Cardiac septum (tissue), 1 donor: ENCODE results near the gene MUC5B. TPM values are rescaled to one million over a fixed set of nuclear protein-coding genes. Genes with fewer than 3 reads are reported as not detected.

ENCODE experiments used
- DNase-seq: peaks from one replicate; pipeline ENCODE4 v3.0.0-alpha.2; 2020; ENCODE audit warnings: low spot score
- intact Hi-C: fragments of 100-400 bp; cut with DNase I; formaldehyde crosslinking; loops from one replicate; pipeline ENCODE4 v1.14.0; 2022
- total RNA-seq: library from RNA; stranded (reverse); fragmentation: NEBNext Ultra II Directional; extraction: Animal tissue kit (Norgen Biotek cat#: 25700); gene quantifications from one replicate; pipeline ENCODE4 v1.2.1, GENCODE V29; 2021
- donor health status: DM: no; HTN: no; CAD: no.

The MUC5B gene
- total RNA-seq, 1 donor from 2014 or later: not detected

- intact Hi-C loops: no loop called here
- DNase-seq: peak; percentile 39
Observed at GRCh38 chr11:1301220-1302000, 78.5 kb downstream of the MUC5B start.

- DNase-seq: peak; percentile 55
- intact Hi-C loops: no loop called here
Observed at GRCh38 chr11:1302041-1302460, 79.2 kb downstream of the MUC5B start.

DNA sequence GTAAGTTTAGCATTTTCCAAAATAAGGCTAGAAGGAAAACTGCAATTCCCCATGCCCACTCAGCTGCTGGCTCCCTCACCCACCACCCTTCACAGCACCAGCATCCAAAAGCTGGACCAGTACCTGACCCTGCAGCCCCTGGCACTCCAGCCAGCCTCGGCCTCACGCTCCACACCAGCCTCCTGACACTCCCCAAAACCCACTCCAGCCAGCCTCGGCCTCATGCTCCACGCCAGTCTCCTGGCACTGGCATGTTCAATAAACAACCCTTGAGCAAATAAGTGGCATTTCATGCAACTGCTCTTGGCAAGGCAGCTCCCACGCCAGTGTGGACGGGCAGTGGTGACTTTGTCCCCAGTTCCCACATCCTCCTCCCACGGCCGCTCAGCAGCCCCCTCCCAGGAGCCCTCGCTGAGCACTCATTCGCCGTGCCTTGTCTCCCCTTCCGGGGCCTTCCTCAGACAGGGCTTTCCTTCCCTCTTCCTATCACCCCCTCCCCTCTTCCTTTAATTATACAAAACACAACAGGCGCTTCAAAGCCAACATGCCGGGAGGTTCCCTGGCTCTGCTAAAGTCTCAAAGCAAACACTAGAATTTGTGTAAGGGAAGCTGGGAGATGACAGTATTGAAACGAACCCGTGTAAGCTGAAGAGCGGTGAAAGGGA lies 79.7 kb downstream of the MUC5B start:
- intact Hi-C loops: no loop called here
- peak; percentile 44 for DNase-seq

DNA sequence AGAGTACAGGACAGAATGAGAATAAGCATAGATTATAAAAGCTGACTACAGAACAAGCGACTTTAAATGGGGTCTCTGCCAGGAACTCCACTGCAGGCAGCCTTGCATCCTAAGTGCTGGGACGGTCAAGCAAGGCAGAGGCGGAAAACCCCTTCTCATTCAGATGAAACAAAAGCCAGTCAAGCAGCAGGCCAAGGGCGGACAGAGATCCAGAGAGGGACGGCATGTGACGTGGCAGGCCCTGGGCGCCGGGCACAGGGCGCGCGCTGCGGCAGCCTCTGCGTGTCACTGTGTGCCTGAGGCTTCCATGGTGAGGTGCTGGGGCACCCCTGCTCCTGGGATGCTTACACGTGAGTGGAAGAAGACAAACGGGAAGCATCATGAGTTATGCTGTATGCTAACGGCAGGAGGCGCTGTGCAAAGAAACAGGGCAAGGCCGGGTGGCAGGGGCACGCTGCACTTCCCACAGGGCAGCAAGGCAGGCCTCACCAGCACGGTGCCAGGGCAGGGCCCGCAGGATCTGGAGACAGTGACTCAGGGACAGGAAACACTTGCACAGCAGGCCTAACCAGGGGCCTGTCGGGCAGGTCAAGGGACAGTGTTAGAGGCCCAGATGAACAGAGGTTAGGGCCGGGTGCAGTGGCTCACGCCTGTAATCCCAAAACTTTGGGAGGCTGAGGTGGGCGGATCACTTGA lies 80.4 kb downstream of the MUC5B start:
- intact Hi-C loops: no loop called here
- no peak for DNase-seq

- intact Hi-C loops: no loop called here
- DNase-seq: no peak
Observed at GRCh38 chr11:1303973-1304372, 81.1 kb downstream of the MUC5B start.

DNA sequence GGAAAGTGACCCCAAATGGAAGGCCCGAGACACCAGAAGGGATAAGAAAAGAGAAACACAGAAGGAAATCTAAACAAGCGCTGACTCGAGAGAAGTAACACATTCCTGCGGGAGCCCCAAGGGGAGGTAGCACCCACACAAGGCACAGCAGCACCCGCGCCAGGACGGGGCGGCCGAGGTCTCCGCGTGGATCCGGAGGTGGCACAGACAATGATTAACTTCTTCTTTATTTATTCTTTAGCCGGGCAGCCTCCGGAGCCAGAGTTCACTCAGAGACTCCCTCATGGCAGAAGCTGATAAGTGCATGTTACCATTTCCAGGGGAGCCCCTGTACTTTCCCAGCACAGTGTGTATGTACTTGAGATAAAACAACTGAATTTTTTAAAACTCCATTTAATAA lies 81.5 kb downstream of the MUC5B start:
- intact Hi-C loops: no loop called here
- DNase-seq: no peak

- intact Hi-C loops: no loop called here
- DNase-seq: no peak
Observed at GRCh38 chr11:1305063-1305495, 82.2 kb downstream of the MUC5B start.

DNA sequence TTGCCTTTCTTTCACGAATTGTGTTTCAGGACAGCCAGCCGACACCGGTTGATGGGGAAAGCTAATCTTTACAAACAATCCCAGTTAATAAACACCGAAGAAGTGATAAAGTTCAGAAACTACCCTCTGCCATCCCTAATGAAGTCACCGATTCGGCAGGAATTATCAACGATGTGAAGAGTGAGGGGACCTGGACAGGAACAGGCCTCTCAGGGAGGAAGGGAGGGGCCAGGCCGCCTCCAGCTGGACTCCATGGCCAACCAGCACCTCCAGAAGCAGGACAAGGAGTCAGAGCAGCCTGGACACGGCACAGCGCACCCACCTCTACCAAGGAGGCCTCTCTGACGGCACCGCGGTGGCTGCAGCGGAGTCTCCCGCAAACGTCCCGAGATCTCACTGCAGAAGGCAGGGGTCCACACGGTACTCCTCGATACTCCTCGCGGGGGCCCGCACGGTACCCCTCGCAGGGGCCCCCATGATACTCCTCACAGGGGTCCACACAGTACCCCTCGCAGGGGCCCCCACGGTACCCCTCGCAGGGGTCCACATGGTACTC lies 82.7 kb downstream of the MUC5B start:
- no peak for DNase-seq
- intact Hi-C loops: no loop called here

GRCh38 chr11:1306186-1307162 lies 83.6 kb downstream of the MUC5B start:
- no peak for DNase-seq
- intact Hi-C loops: no loop called here

DNA sequence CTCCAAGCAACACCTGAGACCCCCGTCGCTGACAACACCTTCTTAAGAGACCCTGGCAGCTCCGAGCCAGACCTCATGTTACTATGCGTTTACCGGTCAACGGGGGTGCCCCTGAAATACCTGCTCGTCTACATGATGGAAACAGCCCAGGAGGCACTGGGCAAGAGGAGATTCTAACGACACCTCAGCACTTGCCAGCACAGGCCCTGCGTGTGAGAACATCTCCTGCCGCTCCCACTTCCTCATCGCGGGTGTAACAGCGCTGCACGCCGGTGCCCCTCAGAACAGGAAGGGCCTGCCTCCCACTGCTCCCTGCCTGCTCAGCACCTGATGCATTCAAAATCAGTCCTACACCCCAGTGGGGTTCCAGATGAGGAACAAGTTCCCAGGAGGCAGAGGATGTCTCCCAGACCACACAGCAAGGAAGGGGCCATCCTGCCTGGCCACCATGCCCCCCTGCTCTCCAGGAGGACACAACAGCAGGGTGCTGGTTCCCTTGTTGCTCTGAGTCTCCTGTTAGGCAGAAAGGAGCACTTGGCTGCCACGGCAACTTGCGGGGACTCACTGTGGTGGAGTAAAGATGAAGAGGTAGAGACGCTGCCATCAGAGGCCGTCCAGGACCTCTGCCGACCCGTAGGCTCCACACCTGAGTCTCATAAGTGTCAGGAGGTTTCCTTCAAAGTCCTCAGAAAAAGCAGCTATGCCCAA lies 84.5 kb downstream of the MUC5B start:
- intact Hi-C loops: no loop called here

DNA sequence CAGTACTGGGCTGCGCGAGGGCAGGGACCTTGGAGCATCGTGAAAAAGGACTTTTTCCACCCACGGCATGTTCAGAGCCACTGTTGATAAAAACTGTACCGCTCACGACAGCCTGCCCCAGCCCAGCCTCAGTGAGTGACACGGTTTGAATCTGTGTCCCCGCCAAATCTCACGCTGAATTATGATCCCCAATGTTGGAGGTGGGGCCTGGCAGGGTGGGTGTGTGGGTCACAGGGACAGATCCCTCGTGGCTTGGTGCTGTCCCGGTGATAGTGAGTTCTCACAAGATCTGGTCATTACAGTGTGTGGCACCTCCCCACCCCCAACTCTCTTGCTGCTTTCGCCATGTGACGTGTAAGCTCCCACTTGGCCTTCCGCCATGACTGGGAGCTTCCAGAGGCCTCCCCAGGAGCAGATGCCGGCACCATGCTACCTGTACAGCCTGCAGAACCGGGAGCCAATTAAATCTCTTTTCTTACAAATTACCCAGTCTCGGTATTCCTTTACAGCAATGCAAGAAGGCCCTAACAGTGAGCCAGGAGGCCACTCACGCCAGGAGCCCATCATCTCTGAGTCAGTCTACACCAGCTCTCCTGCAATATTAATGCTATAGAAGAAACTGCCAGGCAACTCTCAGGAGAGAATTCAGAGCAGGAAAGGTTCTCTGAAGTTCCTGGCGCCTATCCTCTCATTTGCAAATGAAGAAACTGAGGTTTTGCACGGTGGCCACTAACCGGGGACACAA lies 85.3 kb downstream of the MUC5B start:
- intact Hi-C loops: no loop called here
- DNase-seq: no peak

More for the DNA sequence above, 84.5 kb downstream of the MUC5B start:
- DNase-seq: no peak

DNA sequence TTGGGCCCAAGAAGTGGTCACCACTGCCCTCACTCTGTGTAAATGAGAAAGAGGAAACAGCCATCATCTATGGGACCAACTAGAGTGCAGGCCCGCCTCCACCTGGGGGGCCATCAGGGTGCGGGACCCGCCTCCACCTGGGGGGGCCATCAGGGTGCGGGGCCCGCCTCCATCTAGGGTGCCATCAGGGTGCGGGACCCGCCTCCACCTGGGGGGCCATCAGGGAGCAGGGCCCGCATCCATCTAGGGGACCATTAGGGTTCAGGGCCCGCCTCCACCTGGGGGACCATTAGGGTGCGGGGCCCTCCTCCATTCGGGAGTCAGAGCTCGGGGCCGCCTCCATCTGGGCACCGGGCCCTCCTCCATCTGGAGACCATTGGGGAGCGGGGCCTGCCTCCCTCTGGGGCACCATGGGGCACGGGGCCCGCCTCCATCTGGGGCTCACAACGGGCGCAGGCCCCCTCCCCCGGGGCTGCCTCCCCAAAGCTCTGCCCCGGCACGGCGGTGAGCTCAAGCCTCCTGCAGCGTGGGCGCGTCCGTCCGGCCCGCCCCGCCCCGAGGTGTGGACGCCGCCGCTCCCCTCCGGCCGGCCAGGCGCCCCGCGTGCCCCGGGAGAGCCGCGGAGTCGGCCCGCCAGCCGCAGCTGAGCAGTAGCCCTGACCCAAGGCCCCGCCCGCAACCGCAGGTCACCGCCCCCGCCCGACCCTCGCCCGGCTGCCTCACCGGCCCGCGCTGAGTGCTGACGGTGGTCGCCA lies 86.1 kb downstream of the MUC5B start:
- no peak for DNase-seq
- intact Hi-C loops: no loop called here

GRCh38 chr11:1309498-1310317 lies 86.8 kb downstream of the MUC5B start, which contains the start of gene TOLLIP:
TOLLIP (minus strand) TSS chr11:1309632; CDS start chr11:1309498, 134 bp downstream.
- peak; percentile 99 for DNase-seq
- intact Hi-C loops: loop anchor here (2.0 kb wide), 1 partner anchor 47 kb away; no protein-coding TSS in a partner anchor

DNA sequence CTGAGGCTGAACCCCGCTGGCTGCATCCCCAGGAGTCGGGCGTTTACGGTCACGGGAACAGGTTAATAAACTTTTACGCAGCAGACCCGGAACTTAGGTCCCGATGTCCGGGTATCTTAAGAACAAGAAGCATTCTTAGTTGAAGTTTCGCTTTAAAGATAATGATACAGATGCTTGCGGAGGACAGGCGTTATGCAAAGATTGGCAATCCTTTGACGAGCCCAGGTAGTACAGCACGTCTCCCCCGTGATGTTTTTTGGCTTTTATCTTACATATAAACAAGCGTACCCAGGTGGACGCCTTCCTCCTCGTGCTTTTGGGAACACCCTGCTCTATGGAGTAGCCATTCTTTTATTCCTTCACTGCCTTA lies 87.4 kb downstream of the MUC5B start:
- intact Hi-C loops: loop anchor here (2.0 kb wide), 1 partner anchor 48 kb away; no protein-coding TSS in a partner anchor
- no peak for DNase-seq

- DNase-seq: no peak
Observed at GRCh38 chr11:1310772-1311468, 88.1 kb downstream of the MUC5B start.

More at GRCh38 chr11:1310772-1311468, 88.1 kb downstream of the MUC5B start:
- intact Hi-C loops: loop anchor here (2.0 kb wide), 1 partner anchor 48 kb away; no protein-coding TSS in a partner anchor
